MCF 10A (cell line): Measurements from ENCODE around the gene UBN2. TPM values are rescaled to one million over a fixed set of nuclear protein-coding genes. Genes with fewer than 3 reads are reported as not detected.

Experiments
- BruUV-seq: library from RNA; stranded (reverse); fragments of 400-500 nt; replicated peaks from 2 replicates; lab custom pipeline; 2021; lab: Mats Ljungman, UMichigan
- CTCF ChIA-PET: fragments of 300-600 bp; sonication (Branson Sonifier 250); formaldehyde crosslinking; extraction: SDS; loops from one replicate; lab custom pipeline; 2021; ENCODE audit warnings: antibody characterized with exemption, inconsistent platforms; lab: Yijun Ruan, JAX
- POLR2A ChIA-PET: fragments of 300-600, 350-650 bp; sonication (Branson Sonifier 250); formaldehyde crosslinking; extraction: SDS; loops from one replicate; lab custom pipeline; 2020; ENCODE audit warnings: antibody characterized with exemption, inconsistent platforms; lab: Yijun Ruan, JAX
- DNase-seq: peaks from one replicate; pipeline ENCODE4 v3.0.0-alpha.2; 2018; ENCODE audit not compliant: unreplicated experiment
- H3K27ac Mint-ChIP-seq: one replicate; pipeline ENCODE4 v1.8.0; 2022; ENCODE audit warnings: mild to moderate bottlenecking, low read depth, mixed read lengths; ENCODE audit not compliant: unreplicated experiment
- H3K27me3 Mint-ChIP-seq: one replicate; pipeline ENCODE4 v1.8.0; 2022; ENCODE audit warnings: mixed read lengths; ENCODE audit not compliant: insufficient read depth, unreplicated experiment
- H3K36me3 Mint-ChIP-seq: one replicate; pipeline ENCODE4 v1.8.0; 2022; ENCODE audit warnings: mild to moderate bottlenecking, moderate library complexity, mixed read lengths; ENCODE audit not compliant: insufficient read depth, unreplicated experiment
- H3K4me1 Mint-ChIP-seq: one replicate; pipeline ENCODE4 v1.8.0; 2022; ENCODE audit warnings: mixed read lengths; ENCODE audit not compliant: insufficient read depth, unreplicated experiment
- H3K4me3 Mint-ChIP-seq: one replicate; pipeline ENCODE4 v1.8.0; 2022; ENCODE audit warnings: mild to moderate bottlenecking, moderate library complexity, mixed read lengths; ENCODE audit not compliant: unreplicated experiment
- H3K9me3 Mint-ChIP-seq: one replicate; pipeline ENCODE4 v1.8.0; 2022; ENCODE audit warnings: mixed read lengths; ENCODE audit not compliant: unreplicated experiment
- intact Hi-C: fragments of 100-400 bp; cut with micrococcal nuclease; formaldehyde crosslinking; loops from 2 replicates; pipeline ENCODE4 v1.14.1; 2022
- total RNA-seq: library from RNA; stranded (reverse); gene quantifications from 2 replicates; pipeline ENCODE4 v1.2.3, GENCODE V29; 2022
- TF ChIP-seq, protein P1 (sequence below): fragments of 200-600 bp; IDR thresholded peaks from one replicate; pipeline ENCODE4 v1.8.0; 2022; ENCODE audit warnings: antibody characterized with exemption, mild to moderate bottlenecking; ENCODE audit not compliant: unreplicated experiment

The UBN2 gene
- total RNA-seq, 1 experiment from 2014 or later: 18.7 TPM

GRCh38 chr7:139264220-139264619, 33.2 kb downstream of the UBN2 start:
- TF ChIP-seq, protein P1, sequence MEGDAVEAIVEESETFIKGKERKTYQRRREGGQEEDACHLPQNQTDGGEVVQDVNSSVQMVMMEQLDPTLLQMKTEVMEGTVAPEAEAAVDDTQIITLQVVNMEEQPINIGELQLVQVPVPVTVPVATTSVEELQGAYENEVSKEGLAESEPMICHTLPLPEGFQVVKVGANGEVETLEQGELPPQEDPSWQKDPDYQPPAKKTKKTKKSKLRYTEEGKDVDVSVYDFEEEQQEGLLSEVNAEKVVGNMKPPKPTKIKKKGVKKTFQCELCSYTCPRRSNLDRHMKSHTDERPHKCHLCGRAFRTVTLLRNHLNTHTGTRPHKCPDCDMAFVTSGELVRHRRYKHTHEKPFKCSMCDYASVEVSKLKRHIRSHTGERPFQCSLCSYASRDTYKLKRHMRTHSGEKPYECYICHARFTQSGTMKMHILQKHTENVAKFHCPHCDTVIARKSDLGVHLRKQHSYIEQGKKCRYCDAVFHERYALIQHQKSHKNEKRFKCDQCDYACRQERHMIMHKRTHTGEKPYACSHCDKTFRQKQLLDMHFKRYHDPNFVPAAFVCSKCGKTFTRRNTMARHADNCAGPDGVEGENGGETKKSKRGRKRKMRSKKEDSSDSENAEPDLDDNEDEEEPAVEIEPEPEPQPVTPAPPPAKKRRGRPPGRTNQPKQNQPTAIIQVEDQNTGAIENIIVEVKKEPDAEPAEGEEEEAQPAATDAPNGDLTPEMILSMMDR: no peak
- BruUV-seq: no TSS peak
- peaks cover 87% of the 10 kb centered on the region for H3K36me3 Mint-ChIP-seq
- no peaks in the 10 kb centered on the region for H3K4me1 Mint-ChIP-seq
- no peaks in the 10 kb centered on the region for H3K27me3 Mint-ChIP-seq
- no peak for DNase-seq
- H3K27ac Mint-ChIP-seq: no peak overlapping the region
- H3K4me3 Mint-ChIP-seq: no peak overlapping the region
- POLR2A ChIA-PET: no interaction called here
- H3K9me3 Mint-ChIP-seq: no peaks in the 10 kb centered on the region
- intact Hi-C loops: no loop called here
- CTCF ChIA-PET: interaction anchor here (0.7 to 0.9 kb wide), 2 partner anchors 8 to 29 kb away, joined by 3 read pairs; no protein-coding TSS in a partner anchor

GRCh38 chr7:139265673-139266072, 34.6 kb downstream of the UBN2 start:
- no peaks in the 10 kb centered on the region for H3K9me3 Mint-ChIP-seq
- intact Hi-C loops: no loop called here
- ChIA-PET CTCF (no interaction called here), POLR2A (interaction anchor here (0.7 kb wide), 1 partner anchor 23 kb away, joined by 3 read pairs; no protein-coding TSS in a partner anchor)
- TF ChIP-seq, protein P1: no peak
- H3K27ac Mint-ChIP-seq: no peak overlapping the region
- H3K27me3 Mint-ChIP-seq: no peaks in the 10 kb centered on the region
- no peak overlapping the region for H3K4me3 Mint-ChIP-seq
- H3K36me3 Mint-ChIP-seq: peaks cover 86% of the 10 kb centered on the region
- no peaks in the 10 kb centered on the region for H3K4me1 Mint-ChIP-seq
- DNase-seq: no peak
- BruUV-seq: no TSS peak

GRCh38 chr7:139271718-139272628, 40.9 kb downstream of the UBN2 start:
- H3K36me3 Mint-ChIP-seq: peaks cover 92% of the 10 kb centered on the region
- H3K27me3 Mint-ChIP-seq: no peaks in the 10 kb centered on the region
- H3K4me1 Mint-ChIP-seq: no peaks in the 10 kb centered on the region
- no peak for DNase-seq
- TF ChIP-seq, protein P1: no peak
- CTCF ChIA-PET: no interaction called here
- no peak overlapping the region for H3K27ac Mint-ChIP-seq
- no peaks in the 10 kb centered on the region for H3K9me3 Mint-ChIP-seq
- POLR2A ChIA-PET: no interaction called here
- intact Hi-C loops: no loop called here
- BruUV-seq: no TSS peak
- no peak overlapping the region for H3K4me3 Mint-ChIP-seq

DNA sequence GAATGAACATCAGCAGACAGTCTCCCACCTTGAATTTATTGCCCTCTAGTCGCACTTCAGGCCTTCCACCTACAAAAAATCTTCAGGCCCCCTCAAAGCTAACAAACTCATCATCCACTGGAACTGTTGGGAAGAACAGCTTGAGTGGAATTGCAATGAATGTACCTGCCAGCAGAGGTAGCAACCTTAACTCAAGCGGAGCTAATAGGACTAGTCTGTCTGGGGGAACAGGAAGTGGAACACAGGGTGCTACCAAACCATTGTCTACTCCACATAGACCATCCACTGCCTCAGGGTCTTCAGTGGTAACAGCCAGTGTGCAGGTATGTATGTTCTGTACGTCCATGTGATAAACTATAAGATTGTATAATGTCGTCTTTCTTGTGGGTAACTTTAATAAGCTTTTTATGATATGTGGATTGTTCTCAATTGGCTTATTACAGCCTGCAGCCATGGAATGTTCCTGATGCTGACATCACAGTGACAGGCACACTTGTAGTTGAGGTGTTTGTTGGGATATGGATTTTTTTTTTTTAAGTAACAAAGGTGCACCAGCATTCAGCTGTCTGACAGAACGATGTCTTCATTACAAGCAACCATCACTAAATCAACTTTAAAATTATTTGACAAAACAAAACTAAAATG, 53.3 kb downstream of the UBN2 start:
- DNase-seq: peak; percentile 1
- Mint-ChIP-seq H3K27ac (no peak overlapping the region), H3K9me3 (no peaks in the 10 kb centered on the region), H3K36me3 (peaks cover 57% of the 10 kb centered on the region), H3K27me3 (no peaks in the 10 kb centered on the region), H3K4me3 (no peak overlapping the region), H3K4me1 (no peaks in the 10 kb centered on the region)
- ChIA-PET POLR2A (interaction anchor here (0.6 to 1.0 kb wide), 3 partner anchors 20 to 362 kb away, joined by 3 to 4 read pairs (median 3); no protein-coding TSS in a partner anchor), CTCF (interaction anchor here (0.5 to 0.9 kb wide), 2 partner anchors 29 to 180 kb away, joined by 3 read pairs; no protein-coding TSS in a partner anchor)
- BruUV-seq: no TSS peak
- TF ChIP-seq, protein P1: no peak
- intact Hi-C loops: no loop called here
